ENCODE results near the gene PLEKHG3.
A peak's percentile ranks its signal among the peaks of the same experiment; 100 is the strongest.

PLEKHG3 gene

DNA sequence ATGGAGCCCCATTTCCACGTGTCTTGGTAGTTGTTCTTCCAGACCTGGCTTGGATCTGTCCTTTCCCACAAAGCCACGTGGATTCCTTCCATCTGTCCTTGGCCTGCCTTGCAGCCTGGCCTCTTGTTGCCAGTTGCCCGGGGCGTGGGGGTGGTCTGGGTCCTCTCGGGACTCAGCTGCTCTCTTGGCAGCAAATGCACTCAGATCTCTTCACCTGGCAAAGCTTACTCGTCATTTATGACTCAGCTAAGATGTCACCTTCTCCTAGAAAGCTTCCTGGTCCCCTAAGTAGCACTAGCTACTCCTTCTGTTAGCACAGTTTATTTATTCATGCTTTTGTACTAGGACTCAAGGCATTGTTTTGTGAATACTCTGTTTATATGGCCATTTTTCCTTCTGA lies 13.6 kb downstream of the PLEKHG3 start:
- Histone ChIP-seq H3K27ac (no peak overlapping the region), H3K27me3 (replicated peaks) (no peaks in the 10 kb centered on the region), H3K4me3 (ENCODE audit: low read depth, low read length) (no peak overlapping the region), H3K36me3 (replicated peaks) (no peaks in the 10 kb centered on the region)
- in situ Hi-C loops (cut with HindIII; ENCODE audit: low pct_ligation_motif_present, low sequenced_read_pairs), result no loop called here
- no peak for DNase-seq
- TF ChIP-seq, protein P1, sequence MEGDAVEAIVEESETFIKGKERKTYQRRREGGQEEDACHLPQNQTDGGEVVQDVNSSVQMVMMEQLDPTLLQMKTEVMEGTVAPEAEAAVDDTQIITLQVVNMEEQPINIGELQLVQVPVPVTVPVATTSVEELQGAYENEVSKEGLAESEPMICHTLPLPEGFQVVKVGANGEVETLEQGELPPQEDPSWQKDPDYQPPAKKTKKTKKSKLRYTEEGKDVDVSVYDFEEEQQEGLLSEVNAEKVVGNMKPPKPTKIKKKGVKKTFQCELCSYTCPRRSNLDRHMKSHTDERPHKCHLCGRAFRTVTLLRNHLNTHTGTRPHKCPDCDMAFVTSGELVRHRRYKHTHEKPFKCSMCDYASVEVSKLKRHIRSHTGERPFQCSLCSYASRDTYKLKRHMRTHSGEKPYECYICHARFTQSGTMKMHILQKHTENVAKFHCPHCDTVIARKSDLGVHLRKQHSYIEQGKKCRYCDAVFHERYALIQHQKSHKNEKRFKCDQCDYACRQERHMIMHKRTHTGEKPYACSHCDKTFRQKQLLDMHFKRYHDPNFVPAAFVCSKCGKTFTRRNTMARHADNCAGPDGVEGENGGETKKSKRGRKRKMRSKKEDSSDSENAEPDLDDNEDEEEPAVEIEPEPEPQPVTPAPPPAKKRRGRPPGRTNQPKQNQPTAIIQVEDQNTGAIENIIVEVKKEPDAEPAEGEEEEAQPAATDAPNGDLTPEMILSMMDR (IDR thresholded peaks at IDR 0.05; ENCODE audit: low read depth, low read length, missing control alignments), result no peak

DNA sequence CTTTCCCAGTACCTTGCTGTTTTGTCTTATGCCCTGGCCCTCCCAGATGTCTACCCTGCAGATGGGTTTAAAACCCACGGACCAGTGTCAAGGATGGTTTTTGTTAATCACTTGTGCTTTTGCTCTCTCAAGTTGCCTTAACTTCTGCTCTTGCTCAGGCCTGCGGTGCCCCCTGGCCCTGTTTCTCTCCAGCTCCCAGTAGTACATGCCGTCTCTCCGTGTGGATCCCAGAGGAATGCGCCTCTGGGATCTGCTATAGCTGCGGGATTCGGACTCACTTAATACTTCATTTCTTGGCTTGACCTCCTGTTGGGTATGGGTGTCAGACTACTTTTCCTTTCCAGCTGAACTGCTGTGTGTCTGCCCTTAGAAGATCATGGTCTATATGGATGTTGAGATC lies 14.5 kb downstream of the PLEKHG3 start:
- no peaks in the 10 kb centered on the region for H3K27me3 ChIP-seq (replicated peaks)
- no peak overlapping the region for H3K4me3 ChIP-seq (ENCODE audit: low read depth, low read length)
- DNase-seq, result no peak
- H3K36me3 ChIP-seq (replicated peaks), result no peaks in the 10 kb centered on the region
- in situ Hi-C loops (cut with HindIII; ENCODE audit: low pct_ligation_motif_present, low sequenced_read_pairs), result no loop called here
- TF ChIP-seq, protein P1 (IDR thresholded peaks at IDR 0.05; ENCODE audit: low read depth, low read length, missing control alignments), result no peak
- no peak overlapping the region for H3K27ac ChIP-seq

DNA sequence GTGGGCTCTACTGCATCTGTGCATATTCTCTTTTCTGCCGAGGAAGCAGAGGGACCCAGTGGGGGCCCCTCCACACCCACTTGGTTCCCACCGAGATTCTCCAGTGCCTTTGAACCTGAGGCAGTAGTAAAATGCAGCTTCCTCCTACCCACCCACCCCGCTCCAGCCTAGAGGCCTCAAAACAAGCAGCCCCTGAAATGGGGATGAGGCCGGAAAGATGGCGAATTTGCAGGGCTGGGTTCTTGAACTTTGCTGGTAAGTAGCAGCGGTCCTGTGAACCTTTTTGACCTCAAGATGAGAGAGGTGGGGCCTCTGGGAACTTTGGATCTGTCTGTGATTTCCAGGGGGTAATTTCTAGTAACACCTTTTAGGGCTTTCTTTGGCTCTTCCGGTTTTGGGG lies 15.4 kb downstream of the PLEKHG3 start:
- peak overlapping the region; percentile 65 for H3K27ac ChIP-seq
- in situ Hi-C loops (cut with HindIII; ENCODE audit: low pct_ligation_motif_present, low sequenced_read_pairs), result no loop called here

DNA sequence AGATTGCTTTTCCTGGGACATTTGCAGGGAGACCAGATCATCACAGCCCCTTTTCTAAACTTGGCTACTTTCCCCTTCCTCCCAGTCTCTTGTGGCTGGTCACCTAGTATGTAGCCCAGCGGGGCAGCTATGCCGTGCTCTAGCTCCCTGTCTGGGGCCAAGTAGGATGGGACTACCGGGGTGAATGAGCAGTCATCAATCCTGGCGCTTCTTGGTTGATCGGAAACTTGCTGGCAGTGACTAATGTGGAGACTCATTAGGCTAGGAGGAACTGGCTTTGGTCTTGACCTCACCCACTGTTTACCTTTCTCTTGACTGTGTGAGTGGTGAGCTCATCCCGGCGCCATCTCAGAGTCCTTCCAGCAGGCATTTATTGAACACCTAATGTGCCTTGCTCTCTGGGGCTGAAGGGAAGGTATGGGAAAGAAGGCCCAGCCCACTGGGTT lies 15.9 kb downstream of the PLEKHG3 start:
- no peaks in the 10 kb centered on the region for H3K27me3 ChIP-seq (replicated peaks)
- H3K4me3 ChIP-seq (ENCODE audit: low read depth, low read length), result no peak overlapping the region
- TF ChIP-seq, protein P1 (IDR thresholded peaks at IDR 0.05; ENCODE audit: low read depth, low read length, missing control alignments), result no peak
- H3K27ac ChIP-seq, result peak overlapping the region; percentile 65
- DNase-seq, result peak; percentile 90
- in situ Hi-C loops (cut with HindIII; ENCODE audit: low pct_ligation_motif_present, low sequenced_read_pairs), result no loop called here
- H3K36me3 ChIP-seq (replicated peaks), result no peaks in the 10 kb centered on the region

More for the DNA sequence above, 15.4 kb downstream of the PLEKHG3 start:
- TF ChIP-seq, protein P1 (IDR thresholded peaks at IDR 0.05; ENCODE audit: low read depth, low read length, missing control alignments), result no peak
- H3K36me3 ChIP-seq (replicated peaks), result no peaks in the 10 kb centered on the region
- no peak for DNase-seq
- H3K4me3 ChIP-seq (ENCODE audit: low read depth, low read length), result no peak overlapping the region
- no peaks in the 10 kb centered on the region for H3K27me3 ChIP-seq (replicated peaks)

DNA sequence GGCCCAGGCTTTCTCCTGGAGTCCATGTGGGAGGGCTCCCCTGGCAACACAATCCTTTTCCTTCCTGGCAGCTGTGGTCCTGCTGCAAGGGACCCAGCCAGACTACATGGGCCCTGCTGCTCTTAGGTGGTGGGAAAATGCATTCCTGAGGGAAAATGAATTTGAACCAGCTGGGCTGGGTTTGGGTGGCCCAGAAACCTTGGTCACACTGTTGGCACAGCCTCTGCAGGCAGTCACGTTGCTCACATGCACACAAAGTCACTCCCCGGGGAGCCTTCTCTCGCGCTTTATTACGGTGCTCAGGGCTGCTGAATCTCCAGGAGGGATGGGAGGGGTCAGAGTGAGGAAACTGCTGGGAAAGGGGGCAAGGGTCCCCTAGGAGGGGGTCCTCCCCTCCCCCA lies 17.2 kb downstream of the PLEKHG3 start:
- no peak overlapping the region for H3K4me3 ChIP-seq (ENCODE audit: low read depth, low read length)
- H3K27ac ChIP-seq, result peak overlapping the region; percentile 65
- in situ Hi-C loops (cut with HindIII; ENCODE audit: low pct_ligation_motif_present, low sequenced_read_pairs), result no loop called here
- no peaks in the 10 kb centered on the region for H3K27me3 ChIP-seq (replicated peaks)
- no peak for DNase-seq
- TF ChIP-seq, protein P1 (IDR thresholded peaks at IDR 0.05; ENCODE audit: low read depth, low read length, missing control alignments), result no peak
- no peaks in the 10 kb centered on the region for H3K36me3 ChIP-seq (replicated peaks)

DNA sequence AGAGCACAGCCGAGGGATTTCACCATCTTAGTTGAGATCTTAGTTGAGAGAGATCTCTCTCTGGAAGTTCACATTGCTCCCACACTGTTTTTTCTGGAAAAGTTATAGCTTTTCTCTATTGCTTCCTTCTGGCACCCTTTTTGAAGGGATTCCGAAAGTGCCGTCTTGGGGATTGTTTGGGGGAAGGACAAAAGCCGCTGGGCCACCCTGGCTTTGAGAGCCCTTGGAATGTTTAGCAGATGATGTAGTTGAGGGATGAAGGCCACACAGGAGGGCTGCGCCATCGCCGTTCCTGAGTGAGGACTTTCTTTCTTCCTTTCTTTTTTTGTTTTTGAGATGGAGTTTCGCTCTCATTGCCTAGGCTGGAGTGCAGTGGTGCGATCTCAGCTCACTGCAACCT lies 17.7 kb downstream of the PLEKHG3 start:
- DNase-seq, result no peak
- no peak overlapping the region for H3K4me3 ChIP-seq (ENCODE audit: low read depth, low read length)
- H3K27ac ChIP-seq, result no peak overlapping the region
- H3K36me3 ChIP-seq (replicated peaks), result no peaks in the 10 kb centered on the region
- in situ Hi-C loops (cut with HindIII; ENCODE audit: low pct_ligation_motif_present, low sequenced_read_pairs), result no loop called here
- no peaks in the 10 kb centered on the region for H3K27me3 ChIP-seq (replicated peaks)
- TF ChIP-seq, protein P1 (IDR thresholded peaks at IDR 0.05; ENCODE audit: low read depth, low read length, missing control alignments), result no peak

All from brain microvascular endothelial cell (primary cell).